SK-N-SH (cell line): ENCODE results near the gene LDHAL6A. TPM values are rescaled to one million over a fixed set of nuclear protein-coding genes. Genes with fewer than 3 reads are reported as not detected.

Experiments
- CTCF ChIA-PET: fragments of 300-600, 350-600 bp; formaldehyde crosslinking; extraction: SDS; loops from one replicate; lab custom pipeline; 2021; lab: Yijun Ruan, JAX
- POLR2A ChIA-PET: fragments of 350-600 bp; sonication (Branson Sonifier 250); formaldehyde crosslinking; extraction: SDS; loops from one replicate; lab custom pipeline; 2020; ENCODE audit warnings: antibody characterized with exemption, inconsistent platforms; lab: Yijun Ruan, JAX
- DNase-seq: peaks from one replicate; pipeline ENCODE4 v3.0.0; 2012
- H2AFZ ChIP-seq: fragments of 200-600 bp; sonication (generic); 2 replicates; pipeline ENCODE4 v1.8.1; 2016; ENCODE audit warnings: antibody characterized with exemption, mild to moderate bottlenecking, low read depth
- H3F3A ChIP-seq: fragments of 200-600 bp; sonication (generic); replicated peaks from 2 replicates; pipeline ENCODE3; 2016; ENCODE audit warnings: antibody characterized with exemption, mild to moderate bottlenecking; ENCODE audit not compliant: insufficient read depth
- H3K27ac ChIP-seq, 2 experiments: fragments of 200-500 bp in 1 of 2; fragments of 200-600 bp in 1 of 2; sonication (Bioruptor generic) in 1 of 2; sonication (generic), shearing (Covaris generic) in 1 of 2; 2 replicates each; pipeline versions ENCODE4 v1.5.1 to v1.6.1; 2014 to 2016; ENCODE audit warnings: low read depth in 2 of 2, inconsistent platforms in 1 of 2, low read length in 1 of 2, mild to moderate bottlenecking in 1 of 2, mixed read lengths in 1 of 2
- H3K27me3 ChIP-seq: fragments of 200-600 bp; sonication (generic), shearing (Covaris generic); 2 replicates; pipeline ENCODE4 v1.6.1; 2016; ENCODE audit warnings: mixed run types; ENCODE audit not compliant: insufficient read depth
- H3K36me3 ChIP-seq, 2 experiments: fragments of 200-500 bp in 1 of 2; fragments of 200-600 bp in 1 of 2; sonication (Bioruptor generic) in 1 of 2; sonication (generic) in 1 of 2; replicated peaks in 1 of 2; 2 replicates each; pipeline versions ENCODE3 to v1.5.1; 2014 to 2016; ENCODE audit warnings: low read length in 1 of 2, mild to moderate bottlenecking in 1 of 2; ENCODE audit not compliant: insufficient read depth in 2 of 2, control insufficient read depth in 1 of 2
- H3K4me1 ChIP-seq, 2 experiments: fragments of 200-500 bp in 1 of 2; fragments of 200-600 bp in 1 of 2; sonication (Bioruptor generic) in 1 of 2; sonication (generic), shearing (Covaris generic) in 1 of 2; 2 replicates each; pipeline versions ENCODE4 v1.5.1 to v1.6.1; 2014 to 2016; ENCODE audit warnings: low read depth in 1 of 2, low read length in 1 of 2, mixed run types in 1 of 2; ENCODE audit not compliant: insufficient read depth in 2 of 2, control insufficient read depth in 1 of 2
- H3K4me2 ChIP-seq: fragments of 200-600 bp; sonication (generic), shearing (Covaris generic); 2 replicates; pipeline ENCODE4 v1.6.1; 2017; ENCODE audit warnings: mixed run types
- H3K4me3 ChIP-seq, 2 experiments: fragments of 200-500 bp in 1 of 2; fragments of 200-600 bp in 1 of 2; sonication (Bioruptor generic) in 1 of 2; sonication (generic), shearing (Covaris generic) in 1 of 2; 2 replicates each; pipeline versions ENCODE4 v1.5.1 to v1.8.1; 2014 to 2016; ENCODE audit warnings: low read depth in 2 of 2, inconsistent platforms in 1 of 2, low read length in 1 of 2, mild to moderate bottlenecking in 1 of 2, mixed read lengths in 1 of 2, moderate library complexity in 1 of 2
- H3K79me2 ChIP-seq: fragments of 200-600 bp; sonication (generic); 2 replicates; pipeline ENCODE4 v1.8.1; 2017; ENCODE audit warnings: mild to moderate bottlenecking; ENCODE audit not compliant: insufficient read depth
- H3K9ac ChIP-seq: fragments of 200-600 bp; sonication (generic); 2 replicates; pipeline ENCODE4 v1.6.1; 2017; ENCODE audit warnings: mixed run types
- H3K9me2 ChIP-seq: fragments of 200-600 bp; sonication (generic); 2 replicates; pipeline ENCODE4 v1.6.1; 2017; ENCODE audit warnings: mixed run types
- H3K9me3 ChIP-seq: fragments of 200-600 bp; sonication (generic); 2 replicates; pipeline ENCODE4 v1.6.1; 2017; ENCODE audit warnings: mixed run types, mild to moderate bottlenecking, moderate library complexity
- H4K20me1 ChIP-seq: fragments of 200-600 bp; sonication (generic); 2 replicates; pipeline ENCODE4 v1.6.1; 2017; ENCODE audit warnings: mild to moderate bottlenecking, mixed run types; ENCODE audit not compliant: insufficient read depth
- CTCF ChIP-seq: fragments of 200-600 bp; sonication (generic); IDR thresholded peaks from 2 replicates; pipeline ENCODE4 v1.6.1; 2017; ENCODE audit warnings: antibody characterized with exemption, mild to moderate bottlenecking, moderate library complexity
- EZH2phosphoT487 ChIP-seq: fragments of 200-600 bp; sonication (generic); IDR thresholded peaks from 2 replicates; pipeline ENCODE4 v1.6.1; 2017; ENCODE audit warnings: low read depth, mixed run types, mild to moderate bottlenecking, antibody characterized with exemption, moderate library complexity, borderline replicate concordance
- FOSL2 ChIP-seq: IDR thresholded peaks from 2 replicates; pipeline ENCODE4 v1.4.0; 2012; ENCODE audit warnings: low read depth, mild to moderate bottlenecking, moderate library complexity, borderline replicate concordance
- FOXM1 ChIP-seq: IDR thresholded peaks from 2 replicates; pipeline ENCODE4 v1.4.0; 2012; ENCODE audit warnings: low read depth, mild to moderate bottlenecking
- GABPA ChIP-seq: IDR thresholded peaks from 2 replicates; pipeline ENCODE4 v1.4.0; 2012; ENCODE audit warnings: low read depth, mild to moderate bottlenecking
- IRF3 ChIP-seq: fragments of 150-350 bp; IDR thresholded peaks from 2 replicates; pipeline ENCODE4 v1.6.1; 2016; ENCODE audit warnings: mild to moderate bottlenecking, low read depth, low read length
- MAX ChIP-seq: IDR thresholded peaks from 2 replicates; pipeline ENCODE4 v1.4.0; 2012; ENCODE audit warnings: low read depth
- MXI1 ChIP-seq: IDR thresholded peaks from 2 replicates; pipeline ENCODE4 v1.6.1; 2012; ENCODE audit warnings: mild to moderate bottlenecking, low read depth, low read length, improper control_type of control experiment
- NFIC ChIP-seq: IDR thresholded peaks from 2 replicates; pipeline ENCODE4 v1.4.0; 2012; ENCODE audit warnings: borderline replicate concordance
- RAD21 ChIP-seq: IDR thresholded peaks from 2 replicates; pipeline ENCODE4 v1.6.1; 2012; ENCODE audit warnings: mild to moderate bottlenecking, low read length
- REST ChIP-seq: IDR thresholded peaks from 2 replicates; pipeline ENCODE4 v1.6.1; 2012; ENCODE audit warnings: mild to moderate bottlenecking, low read depth, low read length, moderate library complexity
- TAF1 ChIP-seq: IDR thresholded peaks from 2 replicates; pipeline ENCODE4 v1.6.1; 2012; ENCODE audit warnings: low read depth, mild to moderate bottlenecking, low read length, moderate library complexity, borderline replicate concordance
- TEAD4 ChIP-seq: IDR thresholded peaks from 2 replicates; pipeline ENCODE4 v1.4.0; 2012; ENCODE audit warnings: mild to moderate bottlenecking, borderline replicate concordance; ENCODE audit not compliant: insufficient read depth
- USF1 ChIP-seq: IDR thresholded peaks from 2 replicates; pipeline ENCODE4 v1.4.0; 2012; ENCODE audit warnings: low read depth, borderline replicate concordance
- YY1 ChIP-seq: IDR thresholded peaks from 2 replicates; pipeline ENCODE4 v1.4.0; 2012; ENCODE audit warnings: low read depth, mild to moderate bottlenecking
- ZBTB33 ChIP-seq: IDR thresholded peaks from 2 replicates; pipeline ENCODE4 v1.4.0; 2012; ENCODE audit warnings: low read depth, borderline replicate concordance
- WGBS: methylation state at CpG from one replicate; pipeline ENCODE4 v1.1.6; 2017; ENCODE audit warnings: low lambda C conversion rate; 5-methylcytosine and 5-hydroxymethylcytosine counted together
- polyA plus RNA-seq, 3 experiments: library from polyadenylated mRNA; depleted of rRNA; stranded (reverse); fragments of >200 nt; gene quantifications; 2 replicates each; pipeline ENCODE4 v1.2.3, GENCODE V29; 2012

The LDHAL6A gene
- polyA plus RNA-seq, 1 of the 3 experiments (the other 2 are of a cell fraction): not detected

GRCh38 chr11:18498039-18498438, 42.4 kb downstream of the LDHAL6A start:
- CTCF ChIA-PET: no interaction called here
- H2AFZ ChIP-seq: no peak overlapping the region
- peaks cover 0 to 3% of the 10 kb centered on the region in 2 experiments; a peak in 1 of 4 replicates for H3K4me1 ChIP-seq
- no peak overlapping the region for H3K27ac ChIP-seq
- H4K20me1 ChIP-seq: no peaks in the 10 kb centered on the region
- peaks cover 65 to 72% of the 10 kb centered on the region in 2 experiments for H3K36me3 ChIP-seq
- no peaks in the 10 kb centered on the region for H3K27me3 ChIP-seq
- DNase-seq: no peak
- peaks cover 8% of the 10 kb centered on the region; the same call in 1 of the 2 replicates for H3K79me2 ChIP-seq
- H3K9ac ChIP-seq: no peak overlapping the region
- H3K9me2 ChIP-seq: no peaks in the 10 kb centered on the region
- POLR2A ChIA-PET: no interaction called here
- WGBS: 96% methylated on average over 1 of the region's 1 CpG
- H3K4me2 ChIP-seq: no peak overlapping the region
- no peak overlapping the region for H3K4me3 ChIP-seq
- H3F3A ChIP-seq: peaks cover 8% of the 10 kb centered on the region
- TF ChIP-seq FOSL2 (no peak), GABPA (no peak)
- H3K9me3 ChIP-seq: no peaks in the 10 kb centered on the region

GRCh38 chr11:18501629-18502028, 46.0 kb downstream of the LDHAL6A start:
- Histone ChIP-seq H3K4me2 (no peak overlapping the region), H3K4me1 (no peaks in the 10 kb centered on the region), H3K4me3 (no peak overlapping the region), H3K36me3 (peaks cover 60 to 67% of the 10 kb centered on the region in 2 experiments), H3F3A (peaks cover 4% of the 10 kb centered on the region), H3K27ac (no peak overlapping the region), H3K9ac (no peak overlapping the region), H3K9me3 (no peaks in the 10 kb centered on the region), H2AFZ (no peak overlapping the region), H4K20me1 (no peaks in the 10 kb centered on the region), H3K27me3 (no peaks in the 10 kb centered on the region), H3K9me2 (no peaks in the 10 kb centered on the region), H3K79me2 (no peaks in the 10 kb centered on the region; the same call in 1 of the 2 replicates)
- ChIA-PET POLR2A (no interaction called here), CTCF (no interaction called here)
- TF ChIP-seq ZBTB33 (no peak), GABPA (no peak), TEAD4 (no peak), MXI1 (no peak), USF1 (no peak), NFIC (no peak), FOSL2 (no peak), CTCF (no peak), EZH2phosphoT487 (no peak), FOXM1 (no peak), RAD21 (no peak), MAX (no peak), IRF3 (no peak), REST (no peak), TAF1 (no peak), YY1 (no peak)
- 98% methylated on average over 1 of the region's 1 CpG for WGBS
- no peak for DNase-seq
